ENCODE results near the gene SERHL2.

DNA sequence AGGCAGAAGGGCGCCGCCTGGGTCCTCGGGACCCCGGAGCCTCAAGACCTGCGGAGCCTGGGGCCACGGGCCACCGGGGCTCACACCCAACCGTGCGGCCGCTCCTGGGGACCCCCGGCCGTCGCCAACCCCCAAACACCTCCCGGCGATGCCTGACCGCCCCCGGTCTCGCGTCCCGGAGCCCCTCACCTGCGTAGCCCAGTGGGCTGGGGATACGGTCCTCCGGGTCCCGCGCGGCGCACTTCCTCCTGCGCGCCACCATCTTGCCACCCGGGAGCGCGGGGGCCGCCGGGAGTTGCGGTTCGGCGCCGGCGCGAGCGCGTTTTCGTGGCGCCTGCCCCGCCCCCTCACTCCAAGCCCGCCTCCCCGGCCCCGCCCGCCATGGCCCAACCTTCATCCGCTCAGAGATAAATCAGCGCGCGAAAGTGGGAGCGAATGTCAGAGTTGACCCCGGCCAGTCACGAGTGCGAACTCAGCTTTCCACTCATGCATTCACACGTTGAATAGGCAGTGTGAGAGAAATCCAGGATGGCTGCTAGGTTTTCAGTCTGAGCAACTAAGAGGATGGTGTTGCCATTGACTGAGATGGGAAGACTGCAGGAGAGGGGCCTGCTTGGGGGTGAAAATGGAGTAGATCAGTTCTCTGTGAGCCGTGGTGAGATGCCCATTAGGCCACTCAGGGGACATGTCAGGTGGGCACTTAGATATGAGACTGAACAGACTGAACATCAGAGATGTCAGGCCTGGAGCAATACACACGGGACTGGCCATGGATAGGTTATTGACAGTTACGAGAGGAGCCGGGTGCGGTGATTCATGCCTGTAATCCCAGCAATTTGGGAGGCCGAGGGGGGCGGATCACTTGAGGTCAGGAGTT lies 34.0 kb upstream of the SERHL2 start, which contains the start of gene RRP7A:
- TF ChIP-seq POLR2A (IDR thresholded peaks at IDR 0.05; ENCODE audit: extremely low read depth, insufficient read length) (peak; percentile 43), MAX (IDR thresholded peaks at IDR 0.05; ENCODE audit: low read depth, low read length) (no peak)
- TF ChIP-seq, protein P1, sequence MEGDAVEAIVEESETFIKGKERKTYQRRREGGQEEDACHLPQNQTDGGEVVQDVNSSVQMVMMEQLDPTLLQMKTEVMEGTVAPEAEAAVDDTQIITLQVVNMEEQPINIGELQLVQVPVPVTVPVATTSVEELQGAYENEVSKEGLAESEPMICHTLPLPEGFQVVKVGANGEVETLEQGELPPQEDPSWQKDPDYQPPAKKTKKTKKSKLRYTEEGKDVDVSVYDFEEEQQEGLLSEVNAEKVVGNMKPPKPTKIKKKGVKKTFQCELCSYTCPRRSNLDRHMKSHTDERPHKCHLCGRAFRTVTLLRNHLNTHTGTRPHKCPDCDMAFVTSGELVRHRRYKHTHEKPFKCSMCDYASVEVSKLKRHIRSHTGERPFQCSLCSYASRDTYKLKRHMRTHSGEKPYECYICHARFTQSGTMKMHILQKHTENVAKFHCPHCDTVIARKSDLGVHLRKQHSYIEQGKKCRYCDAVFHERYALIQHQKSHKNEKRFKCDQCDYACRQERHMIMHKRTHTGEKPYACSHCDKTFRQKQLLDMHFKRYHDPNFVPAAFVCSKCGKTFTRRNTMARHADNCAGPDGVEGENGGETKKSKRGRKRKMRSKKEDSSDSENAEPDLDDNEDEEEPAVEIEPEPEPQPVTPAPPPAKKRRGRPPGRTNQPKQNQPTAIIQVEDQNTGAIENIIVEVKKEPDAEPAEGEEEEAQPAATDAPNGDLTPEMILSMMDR (IDR thresholded peaks at IDR 0.05; ENCODE audit: low read depth, low read length) = no peak
